Left lobe of liver (tissue), 2 donors: ENCODE data around the gene SMIM29. TPM values are rescaled to one million over a fixed set of nuclear protein-coding genes. Genes with fewer than 3 reads are reported as not detected.

ENCODE experiments used
- ATAC-seq: fragments of 200-7000 bp; cut with Tn5 transposase; one replicate; pipeline ENCODE4 v1.9.1; 2020; ENCODE audit warnings: mild to moderate bottlenecking, moderate library complexity
- DNase-seq: peaks from one replicate; pipeline ENCODE4 v3.0.0-alpha.2; 2020; ENCODE audit warnings: low spot score
- total RNA-seq: library from RNA; stranded (reverse); gene quantifications from one replicate; pipeline ENCODE4 v1.2.1, GENCODE V29; 2021
- donor health status: DM: no; HTN: no; CAD: no; lungs with moderate emphysema.
- donor health status: DM: no; HTN: yes; CAD: no.

SMIM29 gene
- total RNA-seq, 1 donor from 2014 or later: 6.4 TPM

DNA sequence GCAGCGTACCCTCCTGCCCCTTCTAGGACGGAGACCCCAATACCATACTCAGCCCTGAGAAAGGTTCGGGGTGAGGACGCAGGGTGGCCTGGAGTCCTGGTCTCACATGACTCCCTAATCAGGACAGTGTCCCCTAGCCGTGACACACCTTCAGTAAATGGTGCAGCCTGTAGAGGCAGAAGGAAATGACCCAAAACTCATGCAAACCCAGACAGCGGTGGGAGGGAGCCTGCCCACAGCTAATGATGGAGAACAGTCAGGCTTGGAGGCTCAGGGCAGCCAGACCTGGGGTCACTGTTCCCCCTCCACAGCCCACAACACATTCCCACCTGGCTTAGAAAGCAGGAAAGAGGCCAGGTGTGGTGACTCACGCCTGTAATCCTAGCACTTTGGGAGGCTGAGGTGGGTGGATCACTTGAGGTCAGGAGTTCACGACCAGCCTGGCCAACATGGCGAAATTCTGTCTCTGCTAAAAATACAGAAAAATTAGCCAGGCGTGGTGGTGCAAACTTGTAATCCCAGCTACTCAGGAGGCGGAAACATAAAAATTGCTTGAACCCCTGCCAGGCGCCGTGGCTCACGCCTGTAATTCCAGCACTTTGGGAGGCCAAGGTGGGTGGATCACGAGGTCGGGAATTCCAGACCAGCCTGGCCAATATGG, 20.9 kb downstream of the SMIM29 start:
- DNase-seq (no peak), ATAC-seq (no peak)

DNA sequence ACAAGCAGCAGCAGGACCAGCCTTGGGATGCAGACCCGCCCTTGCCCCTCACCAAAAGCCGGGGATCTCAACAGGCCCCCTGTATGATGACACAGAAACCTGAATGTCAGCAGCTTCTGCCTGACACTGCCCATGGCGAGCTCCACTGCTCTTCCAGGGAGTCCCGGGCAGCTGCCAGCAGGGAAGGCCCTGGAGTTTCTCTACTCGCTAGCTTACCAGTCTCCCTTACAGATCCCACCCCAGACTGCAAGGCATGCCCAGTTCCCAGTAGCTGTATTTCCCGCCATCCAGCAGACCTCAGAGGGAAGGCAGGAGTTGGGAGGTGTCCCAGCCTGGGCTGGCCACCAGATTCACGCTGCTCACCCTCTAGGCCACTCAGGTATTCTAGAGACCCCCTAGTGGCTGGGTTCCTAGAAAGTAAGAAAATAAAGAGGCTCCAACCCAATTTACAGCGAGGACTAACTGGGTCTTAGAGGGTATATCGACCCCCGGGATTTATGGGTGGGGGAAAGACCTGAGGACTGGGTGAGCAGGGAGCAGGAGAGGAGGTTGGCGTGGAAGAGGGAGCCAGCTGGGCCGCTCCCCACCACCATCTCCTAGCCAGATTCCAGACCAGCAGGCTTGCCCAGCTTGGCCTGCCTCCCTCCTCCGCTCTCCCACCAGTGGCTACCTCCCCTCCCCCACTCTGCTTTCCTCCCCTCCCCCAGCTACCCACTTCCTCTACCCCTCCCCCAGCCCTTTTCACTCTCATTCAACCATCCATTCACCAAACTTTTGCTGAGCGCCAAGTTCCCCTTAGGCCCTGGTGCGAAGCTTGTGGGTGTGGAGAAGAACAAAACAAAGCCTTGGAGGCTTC, 21.8 kb downstream of the SMIM29 start:
- DNase-seq (no peak), ATAC-seq (no peak)

DNA sequence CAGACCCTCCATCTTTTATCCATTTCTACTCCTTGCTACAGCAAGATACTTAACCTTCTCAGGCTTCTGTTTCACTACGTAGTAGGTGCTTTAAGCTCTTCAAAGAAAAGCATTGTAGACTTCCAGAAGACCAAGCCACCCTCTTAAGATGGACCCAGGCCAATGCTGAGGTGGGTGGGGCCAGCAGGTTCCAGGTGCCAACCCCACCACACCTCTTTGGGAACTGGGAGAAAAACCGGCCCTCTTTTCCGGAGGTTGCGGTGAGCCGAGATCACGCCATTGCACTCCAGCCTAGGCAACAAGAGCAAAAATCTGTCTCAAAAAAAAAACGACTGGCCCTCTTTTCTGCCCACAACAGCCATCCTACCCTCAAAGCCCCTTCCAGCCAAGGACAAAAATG, 22.7 kb downstream of the SMIM29 start:
- DNase-seq: no peak
- ATAC-seq: no peak

DNA sequence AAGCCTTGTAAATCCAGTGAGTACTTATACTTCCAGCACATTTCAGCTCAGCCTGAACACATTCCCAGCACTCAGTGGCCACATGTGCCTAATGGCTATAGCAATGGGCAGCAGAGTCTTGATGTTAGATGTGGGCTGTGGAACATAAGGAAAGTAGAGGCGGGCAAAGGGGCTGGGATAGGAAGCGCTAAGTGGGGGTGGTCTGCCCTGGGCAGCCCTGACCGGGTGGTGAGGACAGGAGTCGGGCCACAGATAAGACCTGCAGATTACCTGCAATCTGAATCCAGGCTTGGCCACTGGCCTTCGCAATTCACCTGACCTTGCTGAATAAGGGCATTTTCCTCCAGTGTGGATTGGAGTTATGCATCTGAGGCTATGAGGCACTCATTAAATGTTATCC, 23.3 kb downstream of the SMIM29 start:
- DNase-seq (no peak), ATAC-seq (no peak)

DNA sequence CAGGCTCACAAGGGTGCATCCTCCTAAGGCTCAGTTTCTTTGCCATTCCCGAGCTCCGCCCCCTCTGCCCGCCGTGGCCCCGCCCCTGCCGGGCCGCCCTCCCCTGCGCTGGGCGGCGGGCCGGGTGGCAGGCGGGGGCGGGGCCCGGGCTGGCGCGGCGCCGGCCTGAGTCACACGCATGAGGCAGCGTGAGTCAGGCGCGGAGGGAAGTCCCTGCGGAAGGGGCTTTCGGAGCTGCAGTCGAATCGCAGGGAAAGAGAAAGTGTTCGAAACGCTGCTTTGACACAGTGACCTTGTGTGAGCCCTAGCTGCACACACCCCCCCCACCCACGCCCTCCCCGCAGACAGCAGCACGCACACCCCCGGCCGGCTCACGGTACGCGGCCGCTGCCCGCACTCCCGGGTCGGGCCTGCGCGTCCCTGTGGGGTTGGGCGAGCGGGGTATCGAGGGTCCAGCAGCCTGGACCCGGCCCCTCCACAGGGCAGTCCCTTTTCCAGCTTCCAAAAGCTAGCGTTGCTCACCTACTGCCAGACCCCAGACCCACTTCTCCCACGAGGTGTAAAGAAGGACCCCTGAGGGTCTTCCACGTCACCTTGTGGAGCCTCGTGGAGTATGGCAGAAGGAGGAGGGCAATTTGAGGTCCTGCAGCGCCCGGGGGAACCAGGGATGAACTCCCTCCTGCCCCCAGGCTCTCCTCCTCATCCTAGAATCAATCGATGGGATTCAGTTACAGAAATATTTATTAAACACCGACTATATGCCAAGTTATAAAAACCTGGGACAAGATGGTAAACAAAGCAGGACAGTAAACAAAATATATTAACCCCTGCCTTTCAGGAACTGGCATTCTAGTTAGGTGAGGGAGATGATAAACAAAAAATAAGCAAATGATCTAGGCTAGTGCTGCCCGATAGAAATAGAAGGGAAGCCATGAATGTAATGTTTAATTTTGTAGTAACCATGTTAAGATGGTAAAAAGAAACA, 24.6 kb downstream of the SMIM29 start:
- peak; percentile 92 for DNase-seq
- ATAC-seq: peak; percentile 99

DNA sequence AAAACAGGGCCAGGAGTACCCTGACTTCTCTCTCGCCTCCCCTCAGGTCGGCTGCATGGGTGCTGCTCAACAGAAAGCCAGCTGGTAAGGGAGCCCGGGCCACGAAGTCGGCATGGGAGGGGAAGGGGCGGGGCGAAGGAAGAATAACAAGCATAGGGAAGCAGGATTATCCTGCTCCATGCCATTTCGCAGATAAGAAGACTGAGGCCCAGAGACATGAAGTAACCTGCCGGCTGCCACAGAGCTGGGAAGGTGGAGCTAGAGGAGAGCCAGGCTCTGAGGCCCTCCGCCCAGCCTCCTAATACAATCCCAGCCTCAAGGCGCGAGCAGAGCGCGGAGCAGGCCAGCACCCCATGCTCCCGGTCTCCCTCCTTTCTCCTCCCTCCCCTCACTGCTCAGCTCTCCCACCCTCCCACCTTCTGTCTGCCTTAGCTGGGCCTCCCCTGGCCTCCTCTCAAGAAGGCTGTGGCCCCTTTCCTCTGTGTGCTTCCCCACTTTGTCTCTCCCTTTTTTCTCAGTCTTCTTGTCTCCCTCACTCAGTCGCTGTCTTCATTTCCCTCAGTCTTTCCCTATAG, 25.3 kb downstream of the SMIM29 start:
- ATAC-seq (peak; percentile 7), DNase-seq (no peak)

DNA sequence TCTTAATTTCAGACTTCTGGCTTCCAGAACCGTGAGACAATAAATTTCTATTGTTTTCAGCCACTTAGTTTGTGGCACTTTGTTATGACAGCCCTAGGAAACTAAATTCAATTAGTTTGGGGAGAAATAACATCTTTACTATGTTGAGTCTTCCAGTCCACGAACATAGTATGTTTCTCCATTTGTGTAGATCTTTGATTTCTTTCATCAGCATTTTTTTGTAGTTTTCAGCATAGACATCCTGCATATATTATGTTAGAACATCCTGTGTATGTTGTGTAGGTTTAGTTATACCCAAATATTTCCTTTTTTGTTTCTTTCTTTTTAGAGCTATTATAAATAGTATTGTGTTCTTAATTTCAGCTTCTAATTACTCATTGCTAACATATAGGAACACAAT, 30.1 kb downstream of the SMIM29 start:
- no peak for ATAC-seq
- DNase-seq: no peak

DNA sequence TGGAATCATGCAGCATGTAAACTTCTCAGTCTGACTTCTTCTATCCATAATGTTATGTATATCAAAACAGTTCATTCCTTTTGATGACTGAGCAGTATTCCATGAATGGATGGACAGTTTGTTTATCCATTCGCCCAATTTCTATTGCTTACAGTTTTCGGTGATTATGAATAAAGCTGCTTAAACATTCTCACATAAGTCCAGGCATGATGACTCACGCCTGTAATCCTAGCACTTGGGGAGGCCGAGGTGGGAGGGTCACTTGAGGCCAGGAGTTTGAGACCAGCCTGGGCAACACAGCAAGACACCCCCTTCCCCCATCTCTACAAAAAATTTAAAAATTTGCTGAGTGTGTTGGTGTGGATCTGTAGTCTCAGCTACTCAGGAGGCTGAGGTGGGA, 35.0 kb downstream of the SMIM29 start:
- DNase-seq (no peak), ATAC-seq (no peak)

DNA sequence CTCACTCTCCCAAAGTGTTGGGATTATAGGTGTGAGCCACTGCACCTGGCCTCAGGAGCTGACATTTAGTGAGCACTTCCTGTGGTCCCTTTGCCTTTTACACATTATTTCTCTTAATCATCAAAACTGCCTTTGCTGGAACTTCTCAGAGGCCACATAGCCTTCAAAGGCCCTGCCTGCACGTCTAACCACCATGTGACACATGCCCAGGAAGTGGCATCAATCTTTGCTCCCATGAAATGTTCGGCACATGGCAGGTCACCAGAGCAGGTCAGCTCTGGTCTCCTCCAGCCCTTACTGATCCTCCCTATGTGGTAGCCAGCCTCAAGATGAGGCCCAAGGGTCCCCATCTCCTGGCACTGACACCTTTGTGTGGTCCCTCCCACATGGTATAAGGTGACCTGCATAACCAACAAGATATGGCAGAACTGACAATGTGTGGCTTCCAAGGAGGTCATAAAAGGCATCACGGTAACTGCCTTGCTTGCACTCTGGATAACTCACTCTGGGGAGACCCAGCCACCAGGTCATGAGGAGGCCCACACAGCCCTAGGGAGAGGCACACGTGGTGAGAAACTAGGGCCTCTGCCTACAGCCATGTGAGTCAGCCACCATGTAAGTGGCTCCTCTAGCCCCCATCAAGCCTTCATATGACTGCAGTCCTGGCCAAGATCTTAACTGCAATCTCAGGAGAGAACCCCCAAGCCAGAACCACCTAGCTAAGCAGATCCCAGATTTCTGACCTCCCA, 40.9 kb downstream of the SMIM29 start:
- ATAC-seq (no peak), DNase-seq (no peak)

DNA sequence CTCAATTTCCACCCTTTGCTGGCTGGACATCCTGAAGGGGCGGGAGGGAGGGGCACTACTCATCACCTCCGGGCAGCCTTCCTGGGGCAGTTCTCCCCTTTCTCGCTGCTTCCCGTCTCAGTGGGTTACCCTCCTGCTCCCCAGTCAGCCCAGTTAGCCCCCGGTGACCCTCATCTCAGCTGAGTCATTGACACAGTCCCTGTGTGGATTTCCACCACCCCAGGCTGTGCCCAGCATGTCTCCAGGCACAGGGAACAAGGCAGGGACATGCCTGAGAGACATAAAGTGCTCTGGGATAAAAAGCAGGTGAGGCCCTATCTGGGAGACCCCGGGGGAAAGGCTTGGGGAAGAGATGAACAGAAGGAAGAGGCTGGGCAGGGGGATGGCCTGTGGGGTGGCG, 42.1 kb downstream of the SMIM29 start:
- DNase-seq: no peak
- no peak for ATAC-seq

DNA sequence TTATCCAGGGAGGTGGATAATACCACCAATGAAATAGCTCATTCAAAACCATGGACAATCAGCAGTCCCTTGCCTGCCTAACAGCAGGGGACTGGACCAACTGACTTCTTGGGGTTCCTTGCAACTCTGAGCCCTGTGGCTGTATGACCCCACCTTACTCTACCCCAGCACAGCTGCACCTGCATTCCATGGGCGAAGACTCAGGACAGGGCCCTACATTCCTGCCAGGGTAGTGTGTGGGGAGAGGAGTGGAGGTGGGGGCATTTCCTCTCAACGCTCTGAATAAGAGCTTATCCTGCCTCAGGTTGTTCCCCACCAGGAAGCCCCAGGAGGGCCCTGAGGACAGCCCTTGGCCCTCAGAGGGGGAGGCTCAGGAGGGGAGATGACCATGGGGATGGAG, 42.9 kb downstream of the SMIM29 start:
- ATAC-seq: no peak
- no peak for DNase-seq

DNA sequence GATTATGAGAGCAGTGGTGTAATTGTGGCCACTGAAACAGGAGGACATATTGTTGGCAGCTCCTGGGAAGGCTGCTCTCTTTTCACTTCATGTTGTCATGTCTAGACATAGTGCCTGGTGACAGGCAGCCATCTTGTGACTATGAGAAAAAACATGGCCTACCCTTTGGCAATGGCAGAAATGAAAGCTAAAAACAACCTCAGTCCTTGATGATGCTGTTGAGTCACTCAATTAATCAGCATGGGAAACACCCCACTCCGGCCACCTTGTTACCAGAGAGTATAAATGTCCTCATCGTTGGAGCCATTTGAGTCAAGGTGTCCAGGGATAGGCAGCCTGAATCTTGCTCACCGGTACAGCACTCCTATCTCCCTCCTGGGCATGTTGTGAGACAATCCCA, 43.3 kb downstream of the SMIM29 start:
- DNase-seq (no peak), ATAC-seq (no peak)

DNA sequence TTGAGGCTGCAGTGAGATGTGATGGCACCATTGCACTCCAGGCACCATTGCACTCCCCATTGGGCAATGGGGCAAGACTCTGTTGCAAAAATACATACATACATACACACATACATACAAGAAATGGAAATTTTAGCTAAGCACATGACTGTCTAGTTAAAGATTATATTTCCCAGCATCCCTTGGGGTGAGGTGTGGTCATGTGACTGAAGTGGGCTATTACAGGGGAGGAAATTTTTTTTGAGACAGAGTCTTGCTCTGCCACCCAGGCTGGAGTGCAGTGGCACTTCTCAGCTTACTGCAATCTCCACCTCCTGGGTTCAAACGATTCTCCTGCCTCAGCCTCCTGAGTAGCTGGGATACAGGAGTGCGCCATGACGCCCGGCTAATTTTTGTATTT, 44.1 kb downstream of the SMIM29 start:
- ATAC-seq (no peak), DNase-seq (no peak)

DNA sequence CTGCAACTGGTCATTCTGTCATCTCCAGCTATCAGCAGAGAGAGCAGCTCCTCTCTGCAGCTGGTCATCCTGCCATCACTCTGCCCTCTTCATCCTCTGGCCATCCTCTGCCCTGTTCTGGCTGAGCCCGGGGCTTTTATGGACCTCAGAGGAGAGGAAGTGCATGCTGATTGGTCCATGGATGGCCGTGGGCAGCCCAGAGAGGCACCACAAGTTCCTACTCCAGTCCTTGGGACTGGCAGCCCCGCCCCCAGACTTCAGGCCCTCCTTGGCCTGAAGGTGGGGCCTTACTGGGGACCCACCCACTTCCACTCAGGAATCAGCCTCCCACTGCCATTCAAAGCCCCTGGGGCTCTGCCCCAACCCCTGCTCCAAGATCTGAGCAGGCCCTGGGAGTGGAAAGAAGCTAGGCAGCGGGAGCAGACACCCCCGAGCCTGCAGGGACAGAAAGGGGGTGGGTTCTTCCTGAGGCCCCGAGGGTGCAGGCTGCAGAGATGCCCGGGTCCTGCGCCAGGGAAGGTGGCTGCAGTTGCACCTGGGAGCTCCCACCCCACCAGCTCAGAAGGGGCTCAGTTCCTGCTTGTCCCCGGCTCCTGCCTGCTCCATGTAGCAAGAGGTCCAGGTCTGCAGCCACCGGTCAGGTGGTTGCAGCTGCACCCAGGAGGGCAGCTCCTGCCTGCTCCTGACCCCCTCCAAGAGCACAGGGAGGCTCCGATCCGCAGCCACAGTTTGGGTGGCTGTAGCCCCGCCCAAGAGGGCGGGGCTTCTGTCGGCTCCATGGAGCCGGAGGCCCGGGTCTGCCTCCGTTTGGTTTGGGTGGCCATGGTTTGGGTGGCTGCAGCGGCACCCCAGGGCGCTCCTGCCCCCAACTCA, 46.2 kb downstream of the SMIM29 start:
- DNase-seq (no peak), ATAC-seq (no peak)

DNA sequence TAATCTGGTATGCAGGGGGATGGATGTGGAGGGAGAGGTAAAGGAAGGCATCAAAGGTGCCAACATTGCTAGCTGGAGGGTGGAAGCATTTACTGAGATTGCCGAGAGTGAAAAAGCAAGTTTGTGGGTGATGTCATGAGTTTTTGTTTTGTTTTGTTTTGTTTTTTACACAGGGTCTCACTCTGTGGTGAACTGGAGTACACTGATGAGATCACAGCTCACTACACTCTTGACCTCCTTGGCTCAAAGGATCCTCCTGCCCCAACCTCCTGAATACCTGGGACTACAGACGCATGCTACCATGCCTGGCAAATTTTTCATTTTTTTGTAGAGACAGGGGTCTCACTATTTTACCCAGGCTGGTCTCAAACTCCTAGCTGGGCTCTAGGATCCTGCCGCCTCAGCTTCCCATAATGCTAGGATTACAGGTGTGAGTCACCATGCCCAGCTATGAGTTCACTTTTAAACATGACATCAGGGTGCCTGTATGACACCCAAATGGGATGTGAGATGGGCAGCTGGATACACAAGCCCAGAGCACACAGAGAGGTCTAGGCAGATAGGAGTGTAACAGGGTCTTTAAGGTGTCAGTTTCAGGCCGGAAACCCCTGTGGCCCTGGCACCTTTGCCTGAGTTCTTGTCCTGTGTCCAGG, 47.2 kb downstream of the SMIM29 start:
- DNase-seq (no peak), ATAC-seq (no peak)

DNA sequence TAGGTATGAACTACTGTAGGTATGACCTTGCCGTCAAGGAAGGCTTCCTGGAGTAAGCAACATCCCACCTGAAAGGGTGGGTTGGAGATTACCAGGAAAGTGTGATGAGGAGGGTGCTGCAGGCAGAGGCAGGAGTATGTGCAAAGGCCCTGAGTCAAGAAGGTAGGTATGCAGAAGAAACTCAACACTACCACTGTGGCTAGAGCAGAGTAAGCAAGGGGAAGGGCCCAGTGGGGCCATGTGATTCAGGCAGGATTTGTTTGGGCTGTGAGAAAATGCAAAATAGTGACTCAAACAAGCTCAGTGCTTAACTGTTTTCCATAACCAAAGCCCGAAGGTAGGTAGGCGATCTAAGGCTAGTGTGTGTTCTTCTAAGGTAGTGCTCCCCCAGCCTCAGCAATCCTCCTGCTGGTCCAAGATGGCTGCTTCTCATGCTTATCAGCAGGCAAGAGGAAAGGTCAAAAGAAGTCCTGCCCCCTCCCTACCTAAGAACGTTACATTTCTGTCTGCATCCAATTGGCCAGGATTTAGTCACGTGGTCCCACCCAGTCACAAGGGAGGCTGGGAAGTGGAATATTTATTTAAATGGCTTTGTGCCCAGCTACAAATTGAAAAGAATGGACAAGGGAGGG, 48.4 kb downstream of the SMIM29 start:
- ATAC-seq (no peak), DNase-seq (no peak)

DNA sequence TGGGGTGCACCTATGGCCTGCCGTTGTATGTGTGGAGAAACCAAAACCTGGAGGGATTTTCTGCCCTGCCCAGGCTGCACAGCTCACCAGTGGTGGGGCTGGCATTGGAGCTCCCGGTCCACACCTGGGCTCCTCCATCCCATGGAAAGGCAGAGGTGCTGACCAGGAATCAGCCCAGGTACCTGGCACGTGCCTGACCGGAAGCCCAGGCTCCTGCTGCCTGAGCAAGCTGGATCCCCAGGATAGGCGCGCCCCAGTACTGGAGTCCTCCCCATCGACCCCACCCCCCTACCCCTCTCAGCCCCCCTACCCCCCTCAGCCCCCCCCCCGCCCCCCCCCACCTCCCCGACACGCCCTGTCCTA, 52.0 kb downstream of the SMIM29 start:
- DNase-seq (no peak), ATAC-seq (no peak)
